DLD1 (cell line): Measurements from ENCODE around the gene INSYN1.
"Not testable (repeated sequence)": the region's sequence is repeated elsewhere in the genome, so short reads cannot be mapped to it uniquely, and the experiment has no call there.

Source experiments
- in situ Hi-C: cut with HindIII; loops from 2 replicates; pipeline ENCODE4 v1.10.0; 2017; ENCODE audit warnings: low sequenced_read_pairs

The INSYN1 gene

GRCh38 chr15:73750951-73751350, 2.2 kb downstream of the INSYN1 start:
- in situ Hi-C loops, result no loop called here

GRCh38 chr15:73750438-73750837, 2.7 kb downstream of the INSYN1 start:
- in situ Hi-C loops, result no loop called here

GRCh38 chr15:73749971-73750370, 3.2 kb downstream of the INSYN1 start:
- in situ Hi-C loops, result no loop called here

GRCh38 chr15:73749533-73749932, 3.6 kb downstream of the INSYN1 start:
- in situ Hi-C loops, result no loop called here

GRCh38 chr15:73748730-73749129, 4.4 kb downstream of the INSYN1 start:
- in situ Hi-C loops, result no loop called here

- in situ Hi-C loops, result no loop called here
Observed at GRCh38 chr15:73747847-73748590, 5.1 kb downstream of the INSYN1 start.

- in situ Hi-C loops, result no loop called here
Observed at GRCh38 chr15:73746883-73747282, 6.3 kb downstream of the INSYN1 start.

GRCh38 chr15:73746261-73746660, 6.9 kb downstream of the INSYN1 start:
- in situ Hi-C loops, result no loop called here

- in situ Hi-C loops, result no loop called here
Observed at GRCh38 chr15:73745073-73745472, 8.1 kb downstream of the INSYN1 start.

GRCh38 chr15:73744293-73744692, 8.9 kb downstream of the INSYN1 start:
- in situ Hi-C loops, result no loop called here

GRCh38 chr15:73741321-73741836, 11.8 kb downstream of the INSYN1 start:
- in situ Hi-C loops, result no loop called here

GRCh38 chr15:73740152-73741048, 12.8 kb downstream of the INSYN1 start:
- in situ Hi-C loops, result no loop called here

GRCh38 chr15:73737535-73737934, 15.6 kb downstream of the INSYN1 start:
- in situ Hi-C loops, result no loop called here

GRCh38 chr15:73732930-73733329, 20.2 kb downstream of the INSYN1 start:
- in situ Hi-C loops, result no loop called here

GRCh38 chr15:73732051-73732450, 21.1 kb downstream of the INSYN1 start:
- in situ Hi-C loops, result not testable (repeated sequence)

- in situ Hi-C loops, result no loop called here
Observed at GRCh38 chr15:73727330-73727976, 25.7 kb downstream of the INSYN1 start.

- in situ Hi-C loops, result loop anchor here (25.0 kb wide), 1 partner anchor 112 kb away; no protein-coding TSS in a partner anchor
Observed at GRCh38 chr15:73724212-73724611, 28.9 kb downstream of the INSYN1 start.

GRCh38 chr15:73723191-73723590, 30.0 kb downstream of the INSYN1 start:
- in situ Hi-C loops, result loop anchor here (25.0 kb wide), 1 partner anchor 111 kb away; no protein-coding TSS in a partner anchor

GRCh38 chr15:73722425-73722824, 30.7 kb downstream of the INSYN1 start:
- in situ Hi-C loops, result loop anchor here (25.0 kb wide), 1 partner anchor 110 kb away; no protein-coding TSS in a partner anchor

- in situ Hi-C loops, result loop anchor here (25.0 kb wide), 1 partner anchor 106 kb away; no protein-coding TSS in a partner anchor
Observed at GRCh38 chr15:73718694-73719093, 34.5 kb downstream of the INSYN1 start.

- in situ Hi-C loops, result loop anchor here (25.0 kb wide), 1 partner anchor 106 kb away; no protein-coding TSS in a partner anchor
Observed at GRCh38 chr15:73717802-73718201, 35.3 kb downstream of the INSYN1 start.
